ENCODE results near the gene IL3.

GRCh38 chr5:132013006-132013689 lies 47.3 kb upstream of the IL3 start:
- TF ChIP-seq POLR2AphosphoS5 (IDR thresholded peaks at IDR 0.05) = no peak
- no peak for TF ChIP-seq CTCF (IDR thresholded peaks at IDR 0.05)
- TF ChIP-seq POLR2A (IDR thresholded peaks at IDR 0.05; ENCODE audit: low read depth) = no peak
- no peak for TF ChIP-seq EP300 (IDR thresholded peaks at IDR 0.05)
